HG02623 (cell line): ENCODE data around the gene KLK3.
A peak's percentile ranks its signal among the peaks of the same experiment; 100 is the strongest.

Experiments
- ATAC-seq: cut with Tn5 transposase; IDR thresholded peaks from one replicate; pipeline ENCODE4 v1.9.1; 2021; ENCODE audit warnings: moderate library complexity; ENCODE audit not compliant: unreplicated experiment

The KLK3 gene

GRCh38 chr19:50830266-50831025 is 24.3 kb upstream of the KLK3 start:
- ATAC-seq = no peak

DNA sequence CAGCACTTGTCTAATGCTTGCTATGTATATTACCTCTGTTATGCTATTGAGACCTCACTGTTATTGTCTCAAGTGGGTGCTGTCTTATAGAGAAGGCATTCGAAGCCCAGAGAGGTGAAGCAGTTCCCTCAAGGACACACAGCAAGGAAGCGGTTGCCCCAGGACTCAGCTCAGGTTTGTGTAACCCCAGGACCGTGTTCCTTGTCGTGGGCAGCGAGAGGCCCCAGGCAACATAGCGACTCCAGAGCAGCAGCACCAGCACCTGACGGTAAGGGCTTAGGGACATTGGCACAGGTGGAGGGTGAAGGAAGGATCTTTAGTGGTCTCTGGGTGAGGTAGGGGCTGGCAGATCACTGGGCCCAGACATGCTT is 23.7 kb upstream of the KLK3 start:
- ATAC-seq = no peak

- no peak for ATAC-seq
These were observed 22.0 kb upstream of the KLK3 start for GRCh38 chr19:50832666-50833065.

DNA sequence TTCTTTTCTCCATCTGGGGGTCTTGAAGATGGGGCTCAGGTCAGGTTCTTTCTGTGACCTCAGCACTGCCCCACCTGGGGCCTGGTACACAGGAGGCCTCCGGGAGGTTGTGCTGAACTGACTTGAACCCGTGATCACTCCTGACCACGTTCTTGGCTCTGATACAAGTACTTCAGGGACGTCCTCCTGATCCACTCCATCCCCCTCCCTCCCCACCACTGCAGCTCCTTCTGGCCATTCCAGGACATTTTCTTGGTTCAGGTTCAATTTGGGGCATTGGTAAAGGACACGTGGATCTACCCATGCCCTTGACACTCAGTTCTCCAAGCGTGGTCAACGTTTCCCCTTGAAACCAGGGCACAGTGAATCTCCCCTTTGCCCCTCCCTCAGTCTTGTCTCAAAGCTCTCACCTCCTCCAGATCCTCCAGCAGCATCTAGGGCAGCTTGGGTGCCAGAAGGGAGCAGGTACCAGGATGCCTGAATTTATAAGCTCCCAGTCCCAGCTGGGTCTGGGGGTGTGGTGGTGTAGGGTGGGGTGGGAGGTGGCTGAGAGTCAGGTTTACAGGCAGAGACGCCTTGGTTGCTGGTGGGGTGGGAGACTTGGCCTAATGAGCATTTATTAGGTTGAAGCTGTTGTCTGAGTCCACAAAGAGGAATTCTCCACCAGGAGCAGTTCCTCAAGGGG is 21.5 kb upstream of the KLK3 start, which contains the start of gene KLK15:
Gene KLK15 (minus strand): TSS at position 458 of the 685 bp plus-strand sequence. CDS start 2,082 bp downstream, outside the sequence.
- ATAC-seq = no peak

- ATAC-seq = no peak
These were observed 20.9 kb upstream of the KLK3 start for GRCh38 chr19:50833802-50834167.

- no peak for ATAC-seq
These were observed 19.5 kb upstream of the KLK3 start for GRCh38 chr19:50835103-50835784.

- peak; percentile 57 for ATAC-seq
These were observed 18.8 kb upstream of the KLK3 start for GRCh38 chr19:50835785-50836542.

DNA sequence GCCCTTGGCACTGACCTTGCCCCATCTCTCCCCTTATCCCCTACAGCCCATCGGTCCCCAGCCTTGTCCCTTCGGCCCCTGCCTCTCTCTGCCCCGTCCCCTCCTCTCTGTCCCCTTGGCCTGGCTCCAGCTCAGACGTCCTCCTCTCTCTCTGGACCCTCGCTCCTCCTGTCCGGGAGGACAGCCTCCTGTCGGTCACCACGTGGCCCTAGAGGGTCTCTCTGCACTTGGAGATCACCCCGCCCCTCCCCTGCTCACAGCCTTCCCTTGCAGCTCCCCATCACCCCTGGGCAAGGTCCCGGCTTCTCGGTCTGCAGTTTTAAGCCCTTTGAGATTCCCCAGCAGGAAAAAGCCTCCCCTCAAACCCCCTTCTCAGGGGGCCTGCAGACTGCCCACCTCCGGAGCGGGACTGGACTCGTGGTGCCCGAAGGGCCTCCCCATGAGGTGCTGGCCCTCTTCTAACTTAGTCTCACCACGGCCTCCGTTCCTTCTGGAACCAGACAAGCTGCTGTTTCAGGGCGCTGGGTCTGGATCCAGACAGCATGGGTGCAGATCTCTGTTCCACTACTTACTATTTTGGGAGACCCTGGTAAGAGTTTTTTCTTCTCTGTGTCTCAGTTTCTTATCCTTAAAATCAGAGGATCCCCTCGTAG is 18.0 kb upstream of the KLK3 start:
- ATAC-seq = no peak

DNA sequence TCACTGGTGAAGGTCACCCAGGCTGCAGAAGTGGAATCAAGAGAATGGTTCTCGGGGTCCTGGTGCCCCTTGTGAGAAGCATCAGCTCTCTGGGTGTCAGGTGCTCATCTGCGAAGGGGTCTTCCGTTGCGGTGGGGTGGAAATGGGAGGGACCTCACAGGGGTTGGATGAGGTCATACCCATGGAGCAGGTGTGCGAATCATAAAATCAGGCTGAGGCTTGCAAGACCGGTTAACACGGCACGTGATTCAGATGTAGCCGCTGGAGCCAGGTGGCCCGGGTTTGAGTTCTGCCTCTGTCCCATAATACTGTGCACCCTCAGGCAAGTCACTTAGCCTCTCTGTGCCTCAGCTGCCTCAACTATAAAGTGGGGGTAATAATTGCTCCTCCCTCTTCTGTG is 17.4 kb upstream of the KLK3 start:
- ATAC-seq = no peak

DNA sequence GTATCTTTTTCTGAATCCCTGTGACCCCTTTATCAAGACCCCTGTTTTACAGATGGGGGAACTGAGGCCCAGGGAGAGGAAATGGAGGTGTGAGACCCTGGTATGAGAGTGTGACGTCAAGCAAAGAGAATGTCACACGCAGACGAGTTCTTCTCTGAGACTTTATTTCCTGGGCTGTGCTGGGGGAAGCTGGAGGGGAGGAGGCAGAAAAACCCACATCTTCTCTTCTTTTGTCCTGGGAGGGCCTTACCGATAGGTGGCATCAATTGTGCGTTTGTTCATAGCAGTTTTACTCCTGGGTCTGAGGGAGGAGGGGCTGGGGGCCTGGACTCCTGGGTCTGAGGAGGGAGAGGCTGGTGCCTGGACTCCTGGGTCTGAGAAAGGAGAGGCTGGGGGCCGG is 16.5 kb upstream of the KLK3 start:
- no peak for ATAC-seq

GRCh38 chr19:50839712-50840655 is 14.7 kb upstream of the KLK3 start:
- no peak for ATAC-seq

DNA sequence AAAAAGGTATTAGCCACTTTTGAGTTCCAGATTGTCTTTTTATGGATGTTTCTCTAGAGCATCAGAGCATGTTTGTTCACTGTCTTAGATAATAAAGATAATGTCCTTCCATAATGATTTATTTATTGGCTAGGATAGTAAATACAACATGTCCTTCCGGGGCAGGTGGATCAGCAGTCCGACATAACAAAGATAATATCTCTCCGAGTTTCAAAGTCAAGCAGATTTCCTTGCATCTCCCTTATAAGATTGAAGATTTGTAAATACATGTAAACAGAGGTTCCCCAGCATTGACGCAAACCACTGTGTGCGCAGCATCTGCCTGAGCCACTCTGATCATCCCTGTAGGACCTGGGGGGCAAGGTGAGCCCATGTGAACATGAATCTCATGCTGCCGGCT is 12.6 kb upstream of the KLK3 start:
- no peak for ATAC-seq

- no peak for ATAC-seq
These were observed 11.5 kb upstream of the KLK3 start for GRCh38 chr19:50843205-50843604.

- no peak for ATAC-seq
These were observed 11.0 kb upstream of the KLK3 start for GRCh38 chr19:50843701-50844221.

GRCh38 chr19:50844296-50844935 is 10.3 kb upstream of the KLK3 start:
- ATAC-seq = no peak

- ATAC-seq = no peak
These were observed 4.0 kb upstream of the KLK3 start for GRCh38 chr19:50850738-50851137.

- ATAC-seq = no peak
These were observed 3.1 kb upstream of the KLK3 start for GRCh38 chr19:50851620-50852019.

DNA sequence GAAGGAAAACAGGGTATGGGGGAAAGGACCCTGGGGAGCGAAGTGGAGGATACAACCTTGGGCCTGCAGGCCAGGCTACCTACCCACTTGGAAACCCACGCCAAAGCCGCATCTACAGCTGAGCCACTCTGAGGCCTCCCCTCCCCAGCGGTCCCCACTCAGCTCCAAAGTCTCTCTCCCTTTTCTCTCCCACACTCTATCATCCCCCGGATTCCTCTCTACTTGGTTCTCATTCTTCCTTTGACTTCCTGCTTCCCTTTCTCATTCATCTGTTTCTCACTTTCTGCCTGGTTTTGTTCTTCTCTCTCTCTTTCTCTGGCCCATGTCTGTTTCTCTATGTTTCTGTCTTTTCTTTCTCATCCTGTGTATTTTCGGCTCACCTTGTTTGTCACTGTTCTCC is 2.7 kb downstream of the KLK3 start:
- no peak for ATAC-seq

DNA sequence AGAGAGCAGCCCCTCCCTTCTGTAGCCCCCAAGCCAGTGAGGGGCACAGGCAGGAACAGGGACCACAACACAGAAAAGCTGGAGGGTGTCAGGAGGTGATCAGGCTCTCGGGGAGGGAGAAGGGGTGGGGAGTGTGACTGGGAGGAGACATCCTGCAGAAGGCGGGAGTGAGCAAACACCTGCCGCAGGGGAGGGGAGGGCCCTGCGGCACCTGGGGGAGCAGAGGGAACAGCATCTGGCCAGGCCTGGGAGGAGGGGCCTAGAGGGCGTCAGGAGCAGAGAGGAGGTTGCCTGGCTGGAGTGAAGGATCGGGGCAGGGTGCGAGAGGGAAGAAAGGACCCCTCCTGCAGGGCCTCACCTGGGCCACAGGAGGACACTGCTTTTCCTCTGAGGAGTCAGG is 4.2 kb downstream of the KLK3 start:
- no peak for ATAC-seq
